HCT116 (cell line): Measurements from ENCODE around the gene IL20.

Experiments used
- CTCF ChIP-seq, 3 experiments: fragments of 200-600 bp in 1 of 3; sonication (generic) in 1 of 3; IDR thresholded peaks in 2 of 3; conservative IDR thresholded peaks in 1 of 3; 2 replicates each; pipeline ENCODE4 v1.5.1; 2012 to 2017; ENCODE audit warnings: low read depth in 2 of 3, low read length in 2 of 3, antibody characterized with exemption in 1 of 3, borderline replicate concordance in 1 of 3, control low read depth in 1 of 3, mild to moderate bottlenecking in 1 of 3, mixed read lengths in 1 of 3, mixed run types in 1 of 3, moderate library complexity in 1 of 3; ENCODE audit not compliant: insufficient read depth in 1 of 3
- ZFX ChIP-seq: fragments of 450-650 bp; IDR thresholded peaks from 2 replicates; pipeline ENCODE4 v1.6.1; 2017

GRCh38 chr1:206911064-206911663, 45.7 kb downstream of the IL20 start:
- TF ChIP-seq CTCF (IDR thresholded peaks at IDR 0.05 in 2 of 3, conservative IDR thresholded peaks at IDR 0.05 in 1 of 3; ENCODE audit: borderline replicate concordance in 1 of 3, insufficient read depth in 1 of 3, low read depth in 2 of 3, low read length in 2 of 3) (peak; percentile 72 to 79 (median 74); a peak in 5 of 6 replicates), ZFX (no peak)
